Gastroesophageal sphincter (tissue), 3 donors: ENCODE measurements around the gene RAD9A.

ENCODE experiments used
- CTCF ChIP-seq, 4 experiments: fragments of 200-600 bp in 2 of 4; fragments of 450-650 bp in 2 of 4; sonication (generic) in 1 of 4; IDR thresholded peaks; one replicate each; pipeline ENCODE4 v1.5.1; 2017 to 2019; ENCODE audit warnings: antibody characterized with exemption in 4 of 4, mild to moderate bottlenecking in 2 of 4, moderate library complexity in 2 of 4
- POLR2A ChIP-seq, 2 donors: fragments of 450-650 bp; IDR thresholded peaks; one replicate each; pipeline ENCODE4 v1.6.1; 2017; ENCODE audit warnings: antibody characterized with exemption in 2 of 2, mild to moderate bottlenecking in 2 of 2, moderate library complexity in 1 of 2
- POLR2AphosphoS5 ChIP-seq: sonication (generic); formaldehyde crosslinking; IDR thresholded peaks from one replicate; pipeline ENCODE4 v1.6.1; 2017; ENCODE audit warnings: antibody characterized with exemption

GRCh38 chr11:67406969-67407687, 15.3 kb downstream of the RAD9A start:
- no peak for TF ChIP-seq CTCF (IDR thresholded peaks at IDR 0.05)
- no peak for TF ChIP-seq POLR2AphosphoS5
- TF ChIP-seq POLR2A (IDR thresholded peaks at IDR 0.05), result no peak
